Fibroblast of pulmonary artery (primary cell): ENCODE measurements around the gene PTPN13.
"Not testable (repeated sequence)": the region's sequence is repeated elsewhere in the genome, so short reads cannot be mapped to it uniquely, and the experiment has no call there.

Experiments used
- DNase-seq: peaks from one replicate; pipeline ENCODE4 v3.0.0-alpha.2; 2010; ENCODE audit warnings: low read depth
- H3K4me3 ChIP-seq: replicated peaks from 2 replicates; pipeline ENCODE4 v1.5.1; 2011; ENCODE audit warnings: low read depth, mild to moderate bottlenecking, control low read depth, low read length, moderate library complexity
- TF ChIP-seq, protein P1 (sequence below): IDR thresholded peaks from 2 replicates; pipeline ENCODE4 v1.5.1; 2011; ENCODE audit warnings: mild to moderate bottlenecking, control low read depth, low read length, inconsistent platforms; ENCODE audit errors: missing control alignments

PTPN13 gene

DNA sequence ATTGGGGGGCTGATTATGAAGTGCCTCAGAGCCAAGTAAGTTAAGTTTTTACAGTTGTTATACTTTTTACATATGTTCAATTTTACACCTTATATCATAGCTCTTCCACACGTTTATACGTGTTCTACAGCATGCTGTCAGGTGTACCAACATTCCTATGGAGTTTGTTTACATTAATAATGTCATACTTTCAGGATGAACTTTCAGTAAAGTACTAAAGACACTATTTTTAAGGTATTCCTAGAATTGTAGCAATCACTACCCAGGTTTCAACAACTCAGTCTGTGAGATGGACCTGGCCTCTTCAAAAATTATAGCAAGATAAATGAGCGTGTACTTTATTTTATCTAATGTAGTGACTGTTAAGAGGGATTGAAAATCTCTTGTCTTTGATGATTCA lies 92.6 kb downstream of the PTPN13 start:
- H3K4me3 ChIP-seq = no peak overlapping the region
- no peak for DNase-seq
- TF ChIP-seq, protein P1, sequence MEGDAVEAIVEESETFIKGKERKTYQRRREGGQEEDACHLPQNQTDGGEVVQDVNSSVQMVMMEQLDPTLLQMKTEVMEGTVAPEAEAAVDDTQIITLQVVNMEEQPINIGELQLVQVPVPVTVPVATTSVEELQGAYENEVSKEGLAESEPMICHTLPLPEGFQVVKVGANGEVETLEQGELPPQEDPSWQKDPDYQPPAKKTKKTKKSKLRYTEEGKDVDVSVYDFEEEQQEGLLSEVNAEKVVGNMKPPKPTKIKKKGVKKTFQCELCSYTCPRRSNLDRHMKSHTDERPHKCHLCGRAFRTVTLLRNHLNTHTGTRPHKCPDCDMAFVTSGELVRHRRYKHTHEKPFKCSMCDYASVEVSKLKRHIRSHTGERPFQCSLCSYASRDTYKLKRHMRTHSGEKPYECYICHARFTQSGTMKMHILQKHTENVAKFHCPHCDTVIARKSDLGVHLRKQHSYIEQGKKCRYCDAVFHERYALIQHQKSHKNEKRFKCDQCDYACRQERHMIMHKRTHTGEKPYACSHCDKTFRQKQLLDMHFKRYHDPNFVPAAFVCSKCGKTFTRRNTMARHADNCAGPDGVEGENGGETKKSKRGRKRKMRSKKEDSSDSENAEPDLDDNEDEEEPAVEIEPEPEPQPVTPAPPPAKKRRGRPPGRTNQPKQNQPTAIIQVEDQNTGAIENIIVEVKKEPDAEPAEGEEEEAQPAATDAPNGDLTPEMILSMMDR = no peak

DNA sequence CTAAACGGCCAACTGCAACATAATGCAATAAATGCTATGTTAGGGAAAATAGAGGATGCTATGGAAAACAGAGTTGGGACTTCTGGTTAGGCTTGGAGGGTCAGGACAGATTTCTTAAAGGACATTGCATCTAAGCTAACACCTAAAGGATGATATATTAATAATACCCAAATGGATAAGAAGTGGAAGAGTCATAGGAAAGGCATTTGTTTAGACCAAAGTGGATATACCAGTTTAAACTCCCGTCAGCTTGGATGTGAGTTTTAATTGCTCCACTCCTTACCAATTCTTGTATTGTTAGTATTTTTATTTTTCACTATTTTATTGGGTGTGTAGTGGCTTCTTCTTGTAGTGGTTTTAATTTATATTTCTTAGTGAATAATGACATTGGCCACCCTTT lies 93.9 kb downstream of the PTPN13 start:
- H3K4me3 ChIP-seq = no peak overlapping the region
- no peak for DNase-seq
- TF ChIP-seq, protein P1 = no peak

DNA sequence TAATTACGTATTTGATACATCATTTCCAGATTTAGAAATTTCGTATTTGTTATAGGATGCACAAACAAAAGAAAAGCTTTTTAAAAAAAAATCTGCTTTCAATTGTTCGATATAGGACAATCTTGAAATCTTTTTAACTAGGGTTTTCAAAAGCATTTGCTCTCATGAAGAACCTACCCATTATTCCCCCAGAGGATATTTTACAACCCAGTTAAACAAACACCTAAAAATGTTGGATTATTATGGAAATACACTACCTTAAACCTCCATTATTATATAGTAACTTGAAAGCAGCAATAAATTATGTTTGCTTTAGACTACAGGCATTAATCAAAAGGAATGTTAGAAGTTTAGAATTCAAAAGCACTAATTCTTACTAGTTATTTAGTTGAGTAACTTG lies 110.5 kb downstream of the PTPN13 start:
- TF ChIP-seq, protein P1 = no peak
- DNase-seq = no peak
- no peak overlapping the region for H3K4me3 ChIP-seq

DNA sequence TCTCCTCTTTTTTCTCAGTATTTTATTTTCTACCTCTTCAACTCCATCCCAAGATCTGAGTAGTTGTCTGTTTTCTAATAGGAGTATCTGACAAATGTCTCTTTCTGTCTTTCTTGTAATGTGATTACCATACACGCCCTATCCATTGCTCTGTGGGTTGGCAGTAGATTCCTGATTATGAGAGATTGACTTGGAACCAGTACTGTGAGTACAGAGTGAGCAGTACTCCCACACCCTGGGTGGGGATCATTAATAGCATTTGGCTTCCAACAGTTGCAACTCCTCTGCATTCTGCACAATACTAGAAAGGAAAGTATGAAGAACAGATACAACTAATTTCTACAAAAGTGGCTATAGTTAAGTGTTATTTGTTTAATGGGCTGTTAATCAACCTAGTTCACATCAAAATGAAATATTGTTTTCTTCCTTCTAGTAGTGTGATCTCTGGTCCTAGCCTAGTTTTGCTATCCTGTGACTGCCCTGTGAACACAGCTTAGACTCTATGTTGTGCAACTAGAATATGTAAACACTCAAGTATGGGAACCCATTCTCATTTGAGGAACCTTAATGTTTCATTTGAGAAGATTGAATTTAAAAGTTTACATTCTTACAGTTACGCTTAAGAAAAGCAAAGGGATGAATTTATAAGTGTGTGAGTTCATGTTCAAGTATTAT lies 112.9 kb downstream of the PTPN13 start:
- no peak overlapping the region for H3K4me3 ChIP-seq
- TF ChIP-seq, protein P1 = no peak
- peak; percentile 27 for DNase-seq

DNA sequence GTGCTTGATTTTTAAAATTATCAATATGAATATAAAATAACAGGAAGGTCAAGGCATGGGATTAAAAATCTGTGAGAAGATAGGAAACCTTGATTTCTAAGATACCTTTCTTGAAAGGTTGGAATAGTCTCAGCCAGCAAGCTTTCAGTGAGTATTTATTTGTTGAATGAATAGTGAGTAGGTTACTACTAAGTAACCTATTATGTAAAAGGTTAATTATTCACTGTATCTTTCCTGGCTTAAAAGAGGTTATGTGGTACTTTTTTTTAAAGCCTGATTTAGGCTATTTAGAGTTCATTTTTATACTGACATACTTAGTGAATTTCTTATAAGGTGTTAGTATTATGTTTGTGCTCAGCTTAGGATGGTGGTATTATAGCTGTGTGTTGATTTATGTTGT lies 123.5 kb downstream of the PTPN13 start:
- H3K4me3 ChIP-seq = no peak overlapping the region
- no peak for DNase-seq
- TF ChIP-seq, protein P1 = no peak

DNA sequence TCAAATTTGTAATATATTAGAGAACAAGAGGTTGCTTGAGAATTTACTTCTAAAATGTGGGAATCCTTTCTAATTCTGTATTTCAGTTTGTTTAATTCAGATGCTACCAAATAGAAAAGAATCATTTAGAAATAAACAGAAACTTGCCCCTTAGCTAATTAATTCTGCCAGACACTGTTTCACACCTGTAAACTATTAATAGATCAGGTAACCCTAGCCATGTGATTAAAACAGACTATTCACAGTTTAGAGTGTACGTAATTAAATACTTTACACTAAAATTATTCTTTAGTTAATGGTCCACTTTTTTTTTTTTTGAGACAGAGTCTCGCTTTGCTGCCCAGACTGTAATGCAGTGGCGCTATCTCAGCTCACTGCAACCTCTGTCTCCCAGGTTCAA lies 124.0 kb downstream of the PTPN13 start:
- no peak overlapping the region for H3K4me3 ChIP-seq
- TF ChIP-seq, protein P1 = no peak
- no peak for DNase-seq

DNA sequence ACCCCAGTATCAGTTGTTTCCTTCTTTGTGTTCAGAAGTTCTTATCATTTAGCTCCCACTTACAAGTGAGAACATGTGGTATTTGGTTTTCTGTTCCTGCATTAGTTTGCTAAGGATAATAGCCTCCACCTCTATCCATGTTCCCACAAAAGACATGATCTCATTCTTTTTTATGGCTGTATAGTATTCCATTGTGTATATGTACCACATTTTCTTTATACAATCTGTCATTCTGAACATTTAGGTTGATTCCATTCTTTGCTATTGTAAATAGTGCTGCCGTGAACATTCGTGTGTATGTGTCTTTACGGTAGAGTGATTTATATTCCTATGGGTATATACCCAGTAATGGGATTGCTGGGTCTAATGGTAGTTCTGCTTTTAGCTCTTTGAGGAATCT lies 125.0 kb downstream of the PTPN13 start:
- DNase-seq, H3K4me3 ChIP-seq: not testable (repeated sequence)
